ENCODE results near the gene BAZ2B. TPM values are rescaled to one million over a fixed set of nuclear protein-coding genes. Genes with fewer than 3 reads are reported as not detected.

Gene BAZ2B
- total RNA-seq, 1 experiment from 2014 or later = 34.9 TPM

DNA sequence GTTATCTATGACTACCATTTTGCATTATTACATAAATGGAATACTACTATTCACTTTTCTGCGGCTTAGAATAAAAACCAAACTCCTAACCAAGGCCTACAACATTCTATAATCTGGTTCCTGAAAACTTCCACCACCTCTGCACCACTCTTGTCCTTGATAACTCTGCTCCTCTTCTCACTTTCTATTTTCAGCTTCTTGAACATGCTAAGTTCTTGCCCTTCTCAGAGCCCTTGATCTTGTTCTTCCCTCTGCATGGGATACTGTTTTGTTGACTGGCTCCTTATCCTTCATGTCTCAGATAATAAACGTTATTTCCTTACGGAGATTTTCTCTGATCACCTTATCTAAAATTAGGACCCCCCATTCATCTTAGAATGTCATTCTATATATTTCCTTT, 264.4 kb downstream of the BAZ2B start:
- intact Hi-C loops (cut with micrococcal nuclease; ENCODE audit: unreplicated experiment) = no loop called here
- ChIA-PET POLR2A (ENCODE audit: unreplicated experiment) (no interaction called here), CTCF (no interaction called here)
- Histone ChIP-seq H3K36me3 (ENCODE audit: low read depth) (no peaks in the 10 kb centered on the region), H3K27ac (no peak overlapping the region), H3K4me2 (no peak overlapping the region), H3K4me3 (no peak overlapping the region), H3K9me3 (ENCODE audit: insufficient read depth, low read depth) (no peaks in the 10 kb centered on the region), H2AFZ (no peak overlapping the region), H3F3A (ENCODE audit: insufficient read depth, low read depth) (no peaks in the 10 kb centered on the region), H4K20me1 (ENCODE audit: insufficient read depth) (no peaks in the 10 kb centered on the region), H3K79me2 (ENCODE audit: low read depth) (no peaks in the 10 kb centered on the region), H3K4me1 (replicated peaks; ENCODE audit: insufficient read depth) (no peaks in the 10 kb centered on the region), H3K9me2 (ENCODE audit: insufficient read depth) (no peaks in the 10 kb centered on the region), H3K27me3 (ENCODE audit: insufficient read depth, low read depth) (no peaks in the 10 kb centered on the region)
- TF ChIP-seq CTCF (conservative IDR thresholded peaks at IDR 0.05) (no peak), EZH2 (IDR thresholded peaks at IDR 0.05; ENCODE audit: low read depth) (no peak)
- BruUV-seq (replicated peaks) = no TSS peak
- DNase-seq = no peak

DNA sequence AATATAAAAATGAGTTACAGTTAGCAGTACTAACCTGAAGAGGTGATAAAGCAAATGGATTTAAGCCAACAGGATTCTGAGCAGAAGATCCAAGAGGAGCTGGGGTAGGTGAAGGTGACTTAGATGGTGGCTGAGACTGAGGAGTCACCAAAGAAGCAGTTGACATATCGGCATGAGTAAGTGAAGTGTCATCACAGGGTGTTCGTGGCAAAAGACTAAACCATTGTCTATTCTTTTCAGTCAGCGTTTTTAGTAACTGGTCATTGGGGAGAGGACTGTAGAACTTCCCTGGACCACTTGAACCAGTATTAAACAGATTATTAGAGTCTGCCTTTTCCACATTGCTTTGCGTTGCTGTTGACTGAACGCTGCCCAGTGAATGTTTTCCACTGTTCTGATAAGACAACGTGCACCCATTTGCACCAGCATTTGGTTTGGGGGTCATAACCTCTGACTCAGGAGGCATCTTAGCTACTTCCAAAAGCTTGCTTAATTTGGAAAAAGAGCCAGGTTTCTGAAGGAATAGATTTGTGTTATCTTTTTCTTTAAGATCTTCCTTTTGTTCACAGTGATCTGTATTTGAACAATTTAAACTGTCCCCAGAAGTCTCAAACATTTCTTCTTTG, 266.6 kb downstream of the BAZ2B start:
- no peak overlapping the region for H3K27ac ChIP-seq
- DNase-seq = no peak
- H3K4me2 ChIP-seq = no peak overlapping the region
- no TSS peak for BruUV-seq (replicated peaks)
- TF ChIP-seq CTCF (conservative IDR thresholded peaks at IDR 0.05) (no peak), EZH2 (IDR thresholded peaks at IDR 0.05; ENCODE audit: low read depth) (no peak)
- no peaks in the 10 kb centered on the region for H3K27me3 ChIP-seq (ENCODE audit: insufficient read depth, low read depth)
- no peaks in the 10 kb centered on the region for H3K4me1 ChIP-seq (replicated peaks; ENCODE audit: insufficient read depth)
- no peaks in the 10 kb centered on the region for H4K20me1 ChIP-seq (ENCODE audit: insufficient read depth)
- H3K9me2 ChIP-seq (ENCODE audit: insufficient read depth) = no peaks in the 10 kb centered on the region
- CTCF ChIA-PET = no interaction called here
- intact Hi-C loops (cut with micrococcal nuclease; ENCODE audit: unreplicated experiment) = no loop called here
- no peaks in the 10 kb centered on the region for H3F3A ChIP-seq (ENCODE audit: insufficient read depth, low read depth)
- H3K4me3 ChIP-seq = no peak overlapping the region
- POLR2A ChIA-PET (ENCODE audit: unreplicated experiment) = no interaction called here
- no peaks in the 10 kb centered on the region for H3K79me2 ChIP-seq (ENCODE audit: low read depth)
- no peak overlapping the region for H2AFZ ChIP-seq
- no peaks in the 10 kb centered on the region for H3K9me3 ChIP-seq (ENCODE audit: insufficient read depth, low read depth)
- H3K36me3 ChIP-seq (ENCODE audit: low read depth) = no peaks in the 10 kb centered on the region

- peaks cover 11% of the 10 kb centered on the region; the same call in 1 of the 2 replicates for H3K4me1 ChIP-seq (replicated peaks; ENCODE audit: insufficient read depth)
- no TSS peak for BruUV-seq (replicated peaks)
- H3K9me2 ChIP-seq (ENCODE audit: insufficient read depth) = no peaks in the 10 kb centered on the region
- DNase-seq = no peak
- intact Hi-C loops (cut with micrococcal nuclease; ENCODE audit: unreplicated experiment) = no loop called here
- ChIA-PET CTCF (no interaction called here), POLR2A (ENCODE audit: unreplicated experiment) (interaction anchor here (0.7 kb wide), 1 partner anchor 1085 kb away, joined by 5 read pairs; no protein-coding TSS in a partner anchor)
- H3K36me3 ChIP-seq (ENCODE audit: low read depth) = no peaks in the 10 kb centered on the region
- H3K4me3 ChIP-seq = no peak overlapping the region
- no peak overlapping the region for H3K4me2 ChIP-seq
- H4K20me1 ChIP-seq (ENCODE audit: insufficient read depth) = no peaks in the 10 kb centered on the region
- no peaks in the 10 kb centered on the region for H3K27me3 ChIP-seq (ENCODE audit: insufficient read depth, low read depth)
- no peaks in the 10 kb centered on the region for H3F3A ChIP-seq (ENCODE audit: insufficient read depth, low read depth)
- TF ChIP-seq EZH2 (IDR thresholded peaks at IDR 0.05; ENCODE audit: low read depth) = no peak
- peak overlapping the region; percentile 75 for H3K27ac ChIP-seq
- H3K9me3 ChIP-seq (ENCODE audit: insufficient read depth, low read depth) = no peaks in the 10 kb centered on the region
- no peaks in the 10 kb centered on the region for H3K79me2 ChIP-seq (ENCODE audit: low read depth)
- H2AFZ ChIP-seq = no peak overlapping the region; the same call in 1 of the 2 replicates
These were observed 289.6 kb downstream of the BAZ2B start for GRCh38 chr2:159326569-159327255.

All from PC-9 (cell line).